ENCODE measurements around the gene CIBAR2. TPM values are rescaled to one million over a fixed set of nuclear protein-coding genes. Genes with fewer than 3 reads are reported as not detected.
A peak's percentile ranks its signal among the peaks of the same experiment; 100 is the strongest.

The CIBAR2 gene
- total and polyA plus RNA-seq, 2 experiments from 2014 or later: not detected

DNA sequence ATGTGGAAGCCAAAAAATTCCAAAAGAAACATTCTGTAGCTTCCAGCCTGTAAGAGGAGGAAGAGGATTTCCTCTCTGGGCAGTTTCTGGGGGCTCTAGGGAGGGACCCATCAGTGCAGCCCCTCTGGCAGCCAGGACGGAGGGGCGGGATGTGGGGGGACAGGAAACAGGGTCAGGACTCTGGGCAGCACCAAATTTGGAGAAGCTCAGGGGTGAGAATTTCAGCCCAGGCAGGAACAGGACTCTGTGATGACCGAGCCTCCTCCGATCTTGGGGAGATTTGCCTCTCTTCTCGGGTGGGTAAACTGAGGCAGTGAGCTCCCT, 18.4 kb upstream of the CIBAR2 start:
- peaks cover 22% of the 10 kb centered on the region for H3K27me3 Mint-ChIP-seq (ENCODE audit: insufficient read depth, low read depth, poor library complexity)
- Histone ChIP-seq H3F3A (replicated peaks; ENCODE audit: low read depth) (peaks cover 11% of the 10 kb centered on the region; the same call in 1 of the 2 replicates), H3K9me2 (ENCODE audit: insufficient read depth) (no peaks in the 10 kb centered on the region), H3K36me3 (ENCODE audit: insufficient read depth) (no peaks in the 10 kb centered on the region), H2AFZ (peak overlapping the region; percentile 91), H4K20me1 (replicated peaks; ENCODE audit: insufficient read depth) (no peaks in the 10 kb centered on the region), H3K4me2 (no peak overlapping the region), H3K4me1 (ENCODE audit: insufficient read depth) (peaks cover 26% of the 10 kb centered on the region), H3K27ac (ENCODE audit: low read depth) (no peak overlapping the region), H3K79me2 (replicated peaks; ENCODE audit: insufficient read depth) (no peaks in the 10 kb centered on the region), H3K27me3 (ENCODE audit: insufficient read depth) (no peaks in the 10 kb centered on the region), H3K4me3 (no peak overlapping the region)
- H3K27ac Mint-ChIP-seq: no peak overlapping the region
- ATAC-seq: no peak
- no peaks in the 10 kb centered on the region for H3K36me3 Mint-ChIP-seq (ENCODE audit: low read depth)
- no peak for DNase-seq (ENCODE audit: low spot score)
- no peaks in the 10 kb centered on the region for H3K9me3 Mint-ChIP-seq
- TF ChIP-seq, protein P1, sequence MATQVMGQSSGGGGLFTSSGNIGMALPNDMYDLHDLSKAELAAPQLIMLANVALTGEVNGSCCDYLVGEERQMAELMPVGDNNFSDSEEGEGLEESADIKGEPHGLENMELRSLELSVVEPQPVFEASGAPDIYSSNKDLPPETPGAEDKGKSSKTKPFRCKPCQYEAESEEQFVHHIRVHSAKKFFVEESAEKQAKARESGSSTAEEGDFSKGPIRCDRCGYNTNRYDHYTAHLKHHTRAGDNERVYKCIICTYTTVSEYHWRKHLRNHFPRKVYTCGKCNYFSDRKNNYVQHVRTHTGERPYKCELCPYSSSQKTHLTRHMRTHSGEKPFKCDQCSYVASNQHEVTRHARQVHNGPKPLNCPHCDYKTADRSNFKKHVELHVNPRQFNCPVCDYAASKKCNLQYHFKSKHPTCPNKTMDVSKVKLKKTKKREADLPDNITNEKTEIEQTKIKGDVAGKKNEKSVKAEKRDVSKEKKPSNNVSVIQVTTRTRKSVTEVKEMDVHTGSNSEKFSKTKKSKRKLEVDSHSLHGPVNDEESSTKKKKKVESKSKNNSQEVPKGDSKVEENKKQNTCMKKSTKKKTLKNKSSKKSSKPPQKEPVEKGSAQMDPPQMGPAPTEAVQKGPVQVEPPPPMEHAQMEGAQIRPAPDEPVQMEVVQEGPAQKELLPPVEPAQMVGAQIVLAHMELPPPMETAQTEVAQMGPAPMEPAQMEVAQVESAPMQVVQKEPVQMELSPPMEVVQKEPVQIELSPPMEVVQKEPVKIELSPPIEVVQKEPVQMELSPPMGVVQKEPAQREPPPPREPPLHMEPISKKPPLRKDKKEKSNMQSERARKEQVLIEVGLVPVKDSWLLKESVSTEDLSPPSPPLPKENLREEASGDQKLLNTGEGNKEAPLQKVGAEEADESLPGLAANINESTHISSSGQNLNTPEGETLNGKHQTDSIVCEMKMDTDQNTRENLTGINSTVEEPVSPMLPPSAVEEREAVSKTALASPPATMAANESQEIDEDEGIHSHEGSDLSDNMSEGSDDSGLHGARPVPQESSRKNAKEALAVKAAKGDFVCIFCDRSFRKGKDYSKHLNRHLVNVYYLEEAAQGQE (IDR thresholded peaks at IDR 0.05; ENCODE audit: unreplicated experiment): no peak
- TF ChIP-seq POLR2AphosphoS5 (IDR thresholded peaks at IDR 0.05; ENCODE audit: low read depth) (no peak), ZNF114 (CRISPR knock-in tag; IDR thresholded peaks at IDR 0.05) (no peak), NANOG (IDR thresholded peaks at IDR 0.05; ENCODE audit: borderline replicate concordance) (no peak), EZH2 (IDR thresholded peaks at IDR 0.05; ENCODE audit: low read depth, unreplicated experiment) (no peak)
- TF ChIP-seq, protein P2, sequence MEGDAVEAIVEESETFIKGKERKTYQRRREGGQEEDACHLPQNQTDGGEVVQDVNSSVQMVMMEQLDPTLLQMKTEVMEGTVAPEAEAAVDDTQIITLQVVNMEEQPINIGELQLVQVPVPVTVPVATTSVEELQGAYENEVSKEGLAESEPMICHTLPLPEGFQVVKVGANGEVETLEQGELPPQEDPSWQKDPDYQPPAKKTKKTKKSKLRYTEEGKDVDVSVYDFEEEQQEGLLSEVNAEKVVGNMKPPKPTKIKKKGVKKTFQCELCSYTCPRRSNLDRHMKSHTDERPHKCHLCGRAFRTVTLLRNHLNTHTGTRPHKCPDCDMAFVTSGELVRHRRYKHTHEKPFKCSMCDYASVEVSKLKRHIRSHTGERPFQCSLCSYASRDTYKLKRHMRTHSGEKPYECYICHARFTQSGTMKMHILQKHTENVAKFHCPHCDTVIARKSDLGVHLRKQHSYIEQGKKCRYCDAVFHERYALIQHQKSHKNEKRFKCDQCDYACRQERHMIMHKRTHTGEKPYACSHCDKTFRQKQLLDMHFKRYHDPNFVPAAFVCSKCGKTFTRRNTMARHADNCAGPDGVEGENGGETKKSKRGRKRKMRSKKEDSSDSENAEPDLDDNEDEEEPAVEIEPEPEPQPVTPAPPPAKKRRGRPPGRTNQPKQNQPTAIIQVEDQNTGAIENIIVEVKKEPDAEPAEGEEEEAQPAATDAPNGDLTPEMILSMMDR (conservative IDR thresholded peaks at IDR 0.05; ENCODE audit: low read depth in 2 of 2): no peak
- H3K4me1 Mint-ChIP-seq: peaks cover 34% of the 10 kb centered on the region
- no peak overlapping the region for H3K4me3 Mint-ChIP-seq

DNA sequence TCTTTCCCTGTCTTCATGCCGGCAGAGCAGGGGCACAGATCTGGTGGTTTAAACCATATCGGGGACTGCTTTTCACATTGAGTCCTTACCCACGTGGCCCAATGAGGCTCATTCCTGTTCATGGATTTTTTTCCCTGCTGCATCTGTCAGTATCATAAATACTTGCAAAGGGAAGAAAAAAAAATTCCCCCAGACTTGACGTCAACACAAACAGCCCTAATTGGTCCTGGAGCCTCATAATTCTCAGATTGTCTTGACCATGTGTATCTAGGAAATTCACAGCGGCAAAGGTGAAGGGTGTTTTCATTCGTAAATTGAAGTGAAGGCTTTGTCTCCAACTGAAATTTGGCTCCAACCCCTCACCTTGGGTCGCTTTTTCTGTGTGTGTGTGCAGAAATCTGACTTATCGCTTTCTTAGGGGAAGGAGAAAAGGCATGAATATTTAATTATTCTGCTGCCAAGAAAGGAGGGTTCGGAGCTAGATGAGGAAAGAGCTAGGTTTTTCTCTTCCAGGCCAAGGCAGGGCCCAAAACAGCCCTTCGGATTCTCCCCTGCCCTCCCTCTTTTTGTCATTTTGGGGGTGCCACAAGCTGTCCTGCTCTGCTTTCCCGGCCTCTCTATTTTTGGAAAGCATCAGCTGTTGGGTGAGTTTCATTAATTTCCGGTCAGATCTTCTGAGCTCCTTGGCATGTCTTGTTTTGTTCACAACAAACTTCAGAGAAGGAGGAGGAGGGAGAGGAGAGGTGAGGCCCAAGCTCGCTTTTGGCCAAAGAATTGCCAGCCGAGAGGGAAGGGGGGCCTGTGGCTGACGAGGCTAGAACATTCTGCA, 17.8 kb upstream of the CIBAR2 start:
- Histone ChIP-seq H4K20me1 (replicated peaks; ENCODE audit: insufficient read depth) (no peaks in the 10 kb centered on the region), H3K27ac (ENCODE audit: low read depth) (no peak overlapping the region), H3K4me3 (no peak overlapping the region), H3K4me2 (no peak overlapping the region), H3K79me2 (replicated peaks; ENCODE audit: insufficient read depth) (no peaks in the 10 kb centered on the region), H3K4me1 (ENCODE audit: insufficient read depth) (peaks cover 26% of the 10 kb centered on the region), H3K36me3 (ENCODE audit: insufficient read depth) (no peaks in the 10 kb centered on the region), H2AFZ (peak overlapping the region; percentile 91), H3K27me3 (ENCODE audit: insufficient read depth) (no peaks in the 10 kb centered on the region), H3F3A (replicated peaks; ENCODE audit: low read depth) (peaks cover 11% of the 10 kb centered on the region; the same call in 1 of the 2 replicates), H3K9me2 (ENCODE audit: insufficient read depth) (no peaks in the 10 kb centered on the region)
- Mint-ChIP-seq H3K9me3 (no peaks in the 10 kb centered on the region), H3K4me1 (peaks cover 36% of the 10 kb centered on the region), H3K36me3 (ENCODE audit: low read depth) (no peaks in the 10 kb centered on the region), H3K27me3 (ENCODE audit: insufficient read depth, low read depth, poor library complexity) (peaks cover 22% of the 10 kb centered on the region), H3K4me3 (no peak overlapping the region), H3K27ac (0 out of 2 replicates have a peak overlapping the region, but pooled peaks have one; percentile 7)
- no peak for ATAC-seq
- no peak for DNase-seq (ENCODE audit: low spot score)
- TF ChIP-seq, protein P2 (conservative IDR thresholded peaks at IDR 0.05; ENCODE audit: low read depth in 2 of 2): no peak
- TF ChIP-seq POLR2AphosphoS5 (IDR thresholded peaks at IDR 0.05; ENCODE audit: low read depth): no peak
